HG02981 (cell line): ENCODE data around the gene EEF1AKMT4.
A peak's percentile ranks its signal among the peaks of the same experiment; 100 is the strongest.

Experiments
- ATAC-seq: cut with Tn5 transposase; IDR thresholded peaks from one replicate; pipeline ENCODE4 v1.9.1; 2021; ENCODE audit warnings: mild to moderate bottlenecking, moderate library complexity; ENCODE audit not compliant: unreplicated experiment

EEF1AKMT4 gene

DNA sequence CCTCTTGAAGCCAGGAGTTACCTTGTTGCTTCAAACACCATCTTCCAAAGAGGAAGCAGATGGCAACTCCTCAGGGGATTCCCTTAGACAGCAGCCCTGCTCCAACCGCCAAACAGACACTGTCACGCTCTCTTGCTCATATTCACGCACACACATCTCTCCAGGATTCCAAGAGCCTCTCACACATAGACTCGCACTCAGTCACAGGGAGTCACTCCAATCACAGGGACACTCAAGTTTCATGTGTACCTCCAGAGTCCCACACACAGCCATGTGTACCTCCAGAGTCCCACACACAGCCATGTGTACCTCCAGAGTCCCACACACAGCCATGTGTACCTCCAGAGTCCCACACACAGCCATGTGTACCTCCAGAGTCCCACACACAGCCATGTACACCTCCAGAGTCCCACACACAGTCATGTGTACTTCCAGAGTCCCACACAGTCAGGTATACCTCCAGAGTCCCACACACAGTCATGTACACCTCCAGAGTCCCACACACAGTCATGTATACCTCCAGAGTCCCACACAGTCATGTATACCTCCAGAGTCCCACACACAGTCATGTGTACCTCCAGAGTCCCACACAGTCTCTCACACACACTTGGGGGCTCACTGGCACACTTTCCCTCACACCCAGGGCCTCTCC, 14.0 kb upstream of the EEF1AKMT4 start:
- ATAC-seq, result no peak

- no peak for ATAC-seq
These were observed 13.4 kb upstream of the EEF1AKMT4 start for GRCh38 chr3:184236033-184236410.

- no peak for ATAC-seq
These were observed 12.8 kb upstream of the EEF1AKMT4 start for GRCh38 chr3:184236636-184237035.

- ATAC-seq, result no peak
These were observed 12.3 kb upstream of the EEF1AKMT4 start for GRCh38 chr3:184237211-184237610.

DNA sequence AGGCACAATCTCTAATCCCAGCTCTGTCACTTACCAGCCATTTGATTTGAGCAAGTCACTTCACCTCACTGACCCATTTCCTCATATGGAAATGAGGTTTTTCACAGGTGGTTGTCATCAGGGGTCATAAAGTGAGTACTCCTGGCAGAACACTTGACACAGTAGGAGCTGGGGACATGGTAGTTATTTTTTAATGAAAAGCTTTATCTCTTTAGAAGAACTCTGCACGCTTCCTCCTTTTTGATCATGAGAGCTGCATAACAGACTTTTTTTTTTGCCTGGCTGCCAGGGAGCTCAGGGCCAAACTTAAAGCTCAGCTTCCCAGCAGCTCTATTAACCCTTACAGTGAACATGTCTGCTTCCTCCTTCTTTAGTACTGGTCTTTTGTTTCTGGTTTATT, 11.7 kb upstream of the EEF1AKMT4 start:
- no peak for ATAC-seq

- ATAC-seq, result no peak
These were observed 11.1 kb upstream of the EEF1AKMT4 start for GRCh38 chr3:184238246-184238818.

DNA sequence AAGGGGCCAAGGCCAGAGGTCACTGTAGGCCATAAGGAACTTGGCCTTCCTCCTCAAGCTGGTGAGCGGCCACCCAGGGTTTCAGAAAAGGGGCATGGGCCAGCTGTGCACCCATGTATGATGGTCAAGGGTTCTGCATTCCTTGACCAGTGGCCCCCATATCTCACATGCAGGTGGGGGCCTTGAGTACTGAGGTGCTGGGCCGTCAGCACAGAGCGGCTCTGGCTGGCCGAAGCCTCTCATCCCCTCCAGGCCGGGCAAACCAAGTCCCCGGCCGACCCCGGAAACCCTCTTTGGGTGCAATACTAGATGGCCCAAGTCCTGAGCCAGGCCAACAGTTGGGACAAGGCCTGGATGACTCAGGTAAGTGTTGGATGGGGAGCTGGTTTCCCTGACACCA, 10.3 kb upstream of the EEF1AKMT4 start:
- no peak for ATAC-seq

- no peak for ATAC-seq
These were observed 9.8 kb upstream of the EEF1AKMT4 start for GRCh38 chr3:184239708-184240107.

DNA sequence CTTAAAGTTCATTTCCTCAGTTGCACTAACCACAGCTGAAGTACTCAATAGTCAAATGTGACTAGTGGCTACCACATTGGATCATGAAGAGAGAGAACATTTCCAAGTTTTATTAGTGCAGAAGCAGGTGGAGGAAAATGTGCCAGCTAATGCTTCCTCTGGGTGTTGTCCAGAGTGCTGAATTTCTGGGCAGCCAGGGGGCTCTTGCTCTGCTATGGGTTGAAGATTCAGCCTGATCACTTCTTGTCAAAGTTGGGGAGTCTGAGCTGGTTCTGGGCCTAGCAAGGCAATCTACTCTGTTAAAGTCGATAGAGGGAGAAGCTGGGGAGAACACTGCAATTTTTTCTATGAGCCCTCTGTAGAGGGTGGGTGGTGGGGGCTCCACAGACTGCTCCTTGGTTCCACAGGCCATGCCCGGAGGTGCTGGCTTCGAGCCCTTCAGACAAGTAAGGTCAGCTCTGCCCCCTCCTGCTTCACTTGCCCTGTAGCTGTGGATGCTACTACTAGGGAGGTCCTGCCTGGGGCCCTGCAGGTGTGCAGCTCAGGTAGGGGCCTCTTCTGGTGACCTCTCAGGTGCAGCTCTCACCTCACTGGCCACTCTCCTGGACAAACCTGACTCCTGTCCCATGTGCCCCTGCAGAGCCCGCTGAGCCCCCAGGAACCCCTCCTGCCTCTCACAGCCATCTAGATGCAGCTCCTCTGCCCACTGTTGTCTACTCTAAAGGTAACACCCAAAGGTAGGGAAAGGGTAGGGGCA, 8.9 kb upstream of the EEF1AKMT4 start:
- no peak for ATAC-seq

- no peak for ATAC-seq
These were observed 8.4 kb upstream of the EEF1AKMT4 start for GRCh38 chr3:184241141-184241446.

DNA sequence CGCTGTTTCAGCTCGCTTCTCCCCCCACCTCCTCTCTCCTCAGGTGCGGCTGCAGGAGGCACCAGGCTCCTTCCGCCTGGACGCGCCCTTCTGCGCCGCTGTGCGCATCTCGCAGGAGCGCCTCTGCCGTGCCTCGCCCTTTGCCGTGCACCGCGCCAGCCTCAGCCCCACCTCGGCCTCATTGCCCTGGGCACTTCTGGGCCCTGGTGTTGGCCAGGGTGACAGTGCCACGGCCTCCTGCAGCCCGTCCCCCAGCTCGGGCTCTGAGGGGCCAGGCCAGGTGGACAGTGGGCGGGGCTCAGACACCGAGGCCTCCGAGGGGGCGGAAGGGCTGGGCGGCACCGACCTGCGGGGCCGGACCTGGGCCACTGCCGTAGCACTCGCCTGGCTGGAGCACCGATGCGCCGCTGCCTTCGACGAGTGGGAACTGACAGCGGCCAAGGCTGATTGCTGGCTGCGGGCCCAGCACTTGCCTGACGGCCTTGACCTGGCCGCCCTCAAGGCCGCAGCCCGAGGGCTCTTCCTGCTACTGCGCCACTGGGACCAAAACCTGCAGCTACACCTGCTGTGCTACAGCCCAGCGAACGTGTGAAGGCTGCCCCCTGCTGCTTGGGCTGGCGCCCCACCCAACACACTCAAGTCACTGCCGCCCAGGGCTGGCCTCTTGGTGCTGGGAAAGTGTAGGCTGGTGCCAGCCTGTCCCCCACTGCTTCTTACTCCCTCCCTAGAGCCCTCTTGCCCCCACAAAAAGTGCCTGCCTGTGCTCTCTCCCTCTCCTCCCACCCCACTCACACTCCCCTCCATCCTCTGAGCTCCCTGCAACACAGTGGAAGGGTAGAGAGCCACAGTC, 7.8 kb upstream of the EEF1AKMT4 start:
- ATAC-seq, result no peak

GRCh38 chr3:184242297-184242685, 7.2 kb upstream of the EEF1AKMT4 start:
- no peak for ATAC-seq

GRCh38 chr3:184248454-184249411, 739 bp upstream of the EEF1AKMT4 start, which contains the start of gene ALG3:
Gene ALG3, minus strand, starts transcription at chr3:184248962. Its CDS starts 22 bp downstream, at chr3:184248940.
- ATAC-seq, result peak; percentile 45

DNA sequence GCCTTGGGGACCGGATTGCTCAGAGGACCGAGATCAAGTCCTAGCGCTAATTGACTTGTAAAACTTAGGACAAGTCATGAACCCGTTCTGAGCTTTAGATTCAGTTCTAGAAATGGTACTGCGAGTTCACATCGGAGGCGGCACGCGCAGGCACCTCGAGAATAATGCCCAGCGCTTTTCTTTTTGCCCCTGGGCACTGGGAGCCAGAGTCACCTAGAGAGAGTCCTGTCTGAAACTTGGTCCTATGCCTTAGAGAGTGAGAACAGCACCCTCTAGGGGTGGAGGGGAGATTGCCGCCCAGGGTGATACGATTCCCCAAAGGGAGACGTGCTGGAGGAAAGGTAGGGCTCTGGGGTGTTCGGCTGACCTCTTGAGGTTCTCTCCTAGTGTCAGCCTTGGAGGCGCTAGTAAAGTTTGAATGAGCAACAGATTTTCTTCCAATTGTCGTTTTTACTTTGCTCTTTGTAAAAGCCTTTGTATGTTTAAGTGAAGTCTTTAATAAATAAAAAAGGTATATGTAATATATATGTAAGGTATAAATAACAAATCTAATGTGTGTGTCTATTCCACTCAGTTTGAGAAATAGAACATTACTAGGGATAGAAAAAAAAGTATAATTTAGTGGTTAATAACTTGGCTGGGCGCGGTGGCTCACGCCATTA, 826 bp downstream of the EEF1AKMT4 start:
- ATAC-seq, result peak; percentile 58

- no peak for ATAC-seq
These were observed 6.0 kb downstream of the EEF1AKMT4 start for GRCh38 chr3:184255291-184256039.

DNA sequence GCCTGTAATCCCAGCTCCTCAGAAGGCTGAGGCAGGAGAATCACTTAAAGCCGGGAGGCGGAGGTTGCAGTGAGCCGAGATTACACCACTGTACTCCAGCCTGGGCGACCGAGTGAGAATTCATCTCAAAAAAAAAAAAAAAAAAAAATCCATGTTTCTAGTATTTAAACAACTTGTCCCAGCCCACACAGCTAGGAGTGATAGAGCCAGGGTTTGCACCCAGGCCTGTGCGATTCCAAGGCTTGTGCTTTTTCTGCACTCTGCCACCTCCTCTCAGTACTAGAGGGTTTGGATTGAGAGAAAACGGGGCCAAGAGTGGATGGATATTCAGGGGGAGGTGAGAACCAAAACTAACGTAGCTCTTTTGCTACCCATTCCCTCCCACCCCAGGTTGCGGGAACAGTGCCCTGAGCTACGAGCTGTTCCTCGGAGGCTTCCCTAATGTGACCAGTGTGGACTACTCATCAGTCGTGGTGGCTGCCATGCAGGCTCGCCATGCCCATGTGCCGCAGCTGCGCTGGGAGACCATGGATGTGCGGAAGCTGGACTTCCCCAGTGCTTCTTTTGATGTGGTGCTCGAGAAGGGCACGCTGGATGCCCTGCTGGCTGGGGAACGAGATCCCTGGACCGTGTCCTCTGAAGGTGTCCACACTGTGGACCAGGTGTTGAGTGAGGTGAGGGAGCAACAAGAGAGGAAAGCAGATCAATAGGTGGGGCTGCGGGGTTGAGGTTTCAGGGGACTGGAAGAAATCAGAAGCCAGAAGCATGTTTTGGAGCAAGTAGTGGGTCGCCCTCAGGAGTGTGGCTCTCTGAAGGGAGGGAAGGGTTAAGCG, 7.8 kb downstream of the EEF1AKMT4 start:
- ATAC-seq, result no peak

DNA sequence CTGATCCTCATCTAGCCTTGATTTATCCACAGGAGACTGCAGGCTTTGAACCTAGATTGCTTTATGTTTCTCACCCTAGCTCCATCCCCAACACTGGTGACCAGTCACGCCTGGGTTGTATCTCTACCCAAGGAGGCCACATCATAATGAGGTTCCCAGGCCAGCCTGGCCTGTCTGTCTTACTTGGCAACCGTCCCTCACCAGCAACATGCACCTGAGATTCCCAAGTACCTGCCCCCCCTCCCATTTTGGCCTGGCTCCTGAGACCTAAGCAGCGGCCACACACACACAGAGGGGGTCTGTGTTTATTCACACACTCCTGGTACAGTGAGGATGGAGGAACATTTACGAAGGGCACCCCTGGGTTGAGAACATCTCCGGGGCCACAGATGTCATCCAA, 9.5 kb downstream of the EEF1AKMT4 start:
- ATAC-seq, result no peak

DNA sequence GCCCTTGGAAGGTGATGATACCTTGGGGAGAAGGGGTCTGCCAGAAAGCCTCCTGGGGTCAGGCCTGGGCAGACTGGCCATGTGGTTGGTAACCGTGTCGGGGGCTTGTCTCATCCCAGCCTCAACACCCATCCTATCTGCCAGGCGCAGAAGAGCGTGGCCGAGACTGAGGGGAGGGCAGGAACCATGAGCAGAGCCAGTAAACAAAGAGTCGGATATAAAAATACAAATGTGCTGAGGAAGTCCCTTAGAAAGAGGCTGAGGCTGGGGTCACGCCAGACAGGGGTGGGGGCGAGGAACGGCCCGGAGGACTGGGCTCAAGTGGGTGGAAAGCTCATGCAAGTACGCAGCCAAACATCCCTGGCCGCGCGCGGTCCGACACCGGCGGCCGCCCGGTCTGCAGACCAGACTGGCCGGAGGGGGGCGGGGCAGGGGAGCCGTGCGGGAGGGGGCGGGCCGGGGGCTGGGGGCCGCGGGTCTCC, 10.0 kb downstream of the EEF1AKMT4 start:
- no peak for ATAC-seq
